Astrocyte of the spinal cord (primary cell): ENCODE data around the gene GAGE10.
"Not testable (repeated sequence)": the region's sequence is repeated elsewhere in the genome, so short reads cannot be mapped to it uniquely, and the experiment has no call there.

ENCODE experiments used
- DNase-seq: peaks from one replicate; pipeline ENCODE4 v3.0.0; 2011; ENCODE audit warnings: low read depth, low spot score
- H3K4me3 ChIP-seq: 2 replicates; pipeline ENCODE4 v1.5.1; 2011; ENCODE audit warnings: low read depth, mild to moderate bottlenecking, low read length, moderate library complexity
- CTCF ChIP-seq: IDR thresholded peaks from 2 replicates; pipeline ENCODE4 v1.5.1; 2012; ENCODE audit warnings: low read depth, mild to moderate bottlenecking, low read length, inconsistent platforms
- in situ Hi-C: cut with HindIII; loops from 2 replicates; pipeline ENCODE4 v1.10.0; 2017; ENCODE audit warnings: low sequenced_read_pairs

Gene GAGE10

GRCh38 chrX:49286136-49286535 is 17.3 kb upstream of the GAGE10 start:
- no peak for TF ChIP-seq CTCF
- no peak for DNase-seq
- H3K4me3 ChIP-seq = no peak overlapping the region
- in situ Hi-C loops = no loop called here

GRCh38 chrX:49286581-49286980 is 16.9 kb upstream of the GAGE10 start:
- in situ Hi-C loops = no loop called here
- no peak for TF ChIP-seq CTCF
- DNase-seq = no peak
- H3K4me3 ChIP-seq = no peak overlapping the region

GRCh38 chrX:49287665-49288064 is 15.8 kb upstream of the GAGE10 start:
- no peak for TF ChIP-seq CTCF
- no peak for DNase-seq
- H3K4me3 ChIP-seq = no peak overlapping the region
- in situ Hi-C loops = no loop called here

- in situ Hi-C loops = no loop called here
- TF ChIP-seq CTCF = no peak
- H3K4me3 ChIP-seq = no peak overlapping the region
- no peak for DNase-seq
Observed at GRCh38 chrX:49290215-49290614, 13.2 kb upstream of the GAGE10 start.

GRCh38 chrX:49291615-49292337 is 11.7 kb upstream of the GAGE10 start:
- TF ChIP-seq CTCF = peak; percentile 69
- H3K4me3 ChIP-seq = no peak overlapping the region
- in situ Hi-C loops = no loop called here
- peak; percentile 39 for DNase-seq

- TF ChIP-seq CTCF = no peak
- in situ Hi-C loops = no loop called here
- DNase-seq = no peak
- H3K4me3 ChIP-seq = no peak overlapping the region
Observed at GRCh38 chrX:49292400-49293362, 10.8 kb upstream of the GAGE10 start.

GRCh38 chrX:49299293-49299692 is 4.2 kb upstream of the GAGE10 start:
- H3K4me3 ChIP-seq, in situ Hi-C loops, DNase-seq: not testable (repeated sequence)
